GM21619 (cell line): ENCODE measurements around the gene HTR2C.
"Not testable (repeated sequence)": the region's sequence is repeated elsewhere in the genome, so short reads cannot be mapped to it uniquely, and the experiment has no call there.

ENCODE experiments used
- ATAC-seq: cut with Tn5 transposase; IDR thresholded peaks from one replicate; pipeline ENCODE4 v1.9.1; 2021; ENCODE audit not compliant: unreplicated experiment

HTR2C gene

GRCh38 chrX:114583646-114584374, at the start of gene HTR2C:
TSS of gene HTR2C (plus strand) at chrX:114584086. CDS start at chrX:114726937, 142,851 bp downstream.
- ATAC-seq: no peak

GRCh38 chrX:114580336-114580735, 3.5 kb upstream of the HTR2C start:
- ATAC-seq: no peak

GRCh38 chrX:114581528-114582263, 2.2 kb upstream of the HTR2C start:
- no peak for ATAC-seq

GRCh38 chrX:114582264-114582632, 1.6 kb upstream of the HTR2C start:
- ATAC-seq: no peak

GRCh38 chrX:114582698-114583395, 1.0 kb upstream of the HTR2C start:
- ATAC-seq: no peak

- ATAC-seq: no peak
Observed at GRCh38 chrX:114584375-114584943, 573 bp downstream of the HTR2C start.

- no peak for ATAC-seq
Observed at GRCh38 chrX:114584983-114585842, 1.3 kb downstream of the HTR2C start.

GRCh38 chrX:114591121-114591520, 7.2 kb downstream of the HTR2C start:
- ATAC-seq: no peak

- no peak for ATAC-seq
Observed at GRCh38 chrX:114599305-114599704, 15.4 kb downstream of the HTR2C start.

GRCh38 chrX:114599911-114600310, 16.0 kb downstream of the HTR2C start:
- ATAC-seq: no peak

- not testable (repeated sequence) for ATAC-seq
Observed at GRCh38 chrX:114606619-114607018, 22.7 kb downstream of the HTR2C start.

GRCh38 chrX:114611018-114611619, 27.2 kb downstream of the HTR2C start:
- peak; percentile 66 for ATAC-seq

GRCh38 chrX:114615765-114616164, 31.9 kb downstream of the HTR2C start:
- no peak for ATAC-seq

- ATAC-seq: no peak
Observed at GRCh38 chrX:114619874-114620273, 36.0 kb downstream of the HTR2C start.

- no peak for ATAC-seq
Observed at GRCh38 chrX:114626323-114626722, 42.4 kb downstream of the HTR2C start.

- no peak for ATAC-seq
Observed at GRCh38 chrX:114635986-114636385, 52.1 kb downstream of the HTR2C start.

GRCh38 chrX:114650351-114650750, 66.5 kb downstream of the HTR2C start:
- ATAC-seq: no peak

- no peak for ATAC-seq
Observed at GRCh38 chrX:114675365-114675764, 91.5 kb downstream of the HTR2C start.

GRCh38 chrX:114700533-114700932, 116.6 kb downstream of the HTR2C start:
- ATAC-seq: not testable (repeated sequence)

- ATAC-seq: no peak
Observed at GRCh38 chrX:114709406-114709805, 125.5 kb downstream of the HTR2C start.
